ENCODE data around the gene B4GALNT4. TPM values are rescaled to one million over a fixed set of nuclear protein-coding genes. Genes with fewer than 3 reads are reported as not detected.

B4GALNT4 gene
- total and polyA plus RNA-seq, 2 experiments from 2014 or later: 2.3 to 16.5 TPM

- Histone ChIP-seq H3K79me2 (ENCODE audit: insufficient read depth) (no peaks in the 10 kb centered on the region), H3K9ac (no peak overlapping the region), H3F3A (ENCODE audit: insufficient read depth) (peaks cover 29% of the 10 kb centered on the region), H3K4me3 (no peak overlapping the region), H3K9me2 (ENCODE audit: insufficient read depth) (no peaks in the 10 kb centered on the region), H4K20me1 (ENCODE audit: insufficient read depth) (no peaks in the 10 kb centered on the region), H2AFZ (no peak overlapping the region), H3K27me3 (replicated peaks; ENCODE audit: insufficient read depth) (no peaks in the 10 kb centered on the region), H3K36me3 (ENCODE audit: low read depth) (no peaks in the 10 kb centered on the region), H3K4me2 (ENCODE audit: unreplicated experiment) (no peak overlapping the region), H3K9me3 (ENCODE audit: low read depth) (no peaks in the 10 kb centered on the region), H3K27ac (no peak overlapping the region), H3K4me1 (ENCODE audit: insufficient read depth) (peaks cover 30% of the 10 kb centered on the region)
- 76 to 81% methylated on average over 6 of the region's 6 CpGs for WGBS, 2 experiments (ENCODE audit: low coverage in 1 of 2, low lambda C conversion rate in 2 of 2, missing lambda C conversion rate in 2 of 2)
- in situ Hi-C loops (cut with MboI): no loop called here
- DNase-seq: no peak
- TF ChIP-seq EZH2 (IDR thresholded peaks at IDR 0.05; ENCODE audit: insufficient read depth, poor library complexity, severe bottlenecking) (no peak), EZH2phosphoT487 (IDR thresholded peaks at IDR 0.05; ENCODE audit: insufficient read depth, low read depth) (no peak)
Observed at GRCh38 chr11:356610-357009, 12.7 kb upstream of the B4GALNT4 start.

DNA sequence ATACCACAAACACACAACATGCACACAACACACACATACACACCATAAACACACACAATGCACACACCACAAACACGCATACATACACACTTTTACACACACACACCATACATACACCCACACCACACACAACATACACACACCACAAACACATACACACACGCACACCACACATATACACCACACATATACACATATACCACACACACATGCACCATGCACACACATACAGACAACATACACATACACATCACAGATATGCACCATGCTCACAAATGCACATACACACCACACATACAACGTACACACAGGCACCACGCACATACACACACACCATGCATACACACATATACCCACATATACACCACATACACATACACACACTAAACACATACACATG lies 11.7 kb upstream of the B4GALNT4 start:
- Histone ChIP-seq H2AFZ (no peak overlapping the region), H3F3A (ENCODE audit: insufficient read depth) (peaks cover 26% of the 10 kb centered on the region), H4K20me1 (ENCODE audit: insufficient read depth) (no peaks in the 10 kb centered on the region), H3K36me3 (ENCODE audit: low read depth) (no peaks in the 10 kb centered on the region), H3K9me2 (ENCODE audit: insufficient read depth) (no peaks in the 10 kb centered on the region), H3K9ac (no peak overlapping the region), H3K4me3 (no peak overlapping the region), H3K79me2 (ENCODE audit: insufficient read depth) (no peaks in the 10 kb centered on the region), H3K4me2 (ENCODE audit: unreplicated experiment) (no peak overlapping the region), H3K9me3 (ENCODE audit: low read depth) (no peaks in the 10 kb centered on the region), H3K4me1 (ENCODE audit: insufficient read depth) (peaks cover 30% of the 10 kb centered on the region), H3K27me3 (replicated peaks; ENCODE audit: insufficient read depth) (no peaks in the 10 kb centered on the region), H3K27ac (no peak overlapping the region)
- TF ChIP-seq EZH2 (IDR thresholded peaks at IDR 0.05; ENCODE audit: insufficient read depth, poor library complexity, severe bottlenecking) (no peak), EZH2phosphoT487 (IDR thresholded peaks at IDR 0.05; ENCODE audit: insufficient read depth, low read depth) (no peak)
- WGBS, 2 experiments (ENCODE audit: low coverage in 1 of 2, low lambda C conversion rate in 2 of 2, missing lambda C conversion rate in 2 of 2): 94 to 98% methylated on average over 4 of the region's 4 CpGs
- DNase-seq: no peak
- in situ Hi-C loops (cut with MboI): no loop called here

- TF ChIP-seq EZH2 (IDR thresholded peaks at IDR 0.05; ENCODE audit: insufficient read depth, poor library complexity, severe bottlenecking) (no peak), EZH2phosphoT487 (IDR thresholded peaks at IDR 0.05; ENCODE audit: insufficient read depth, low read depth) (no peak)
- Histone ChIP-seq H3K9me2 (ENCODE audit: insufficient read depth) (no peaks in the 10 kb centered on the region), H2AFZ (no peak overlapping the region), H3K27me3 (replicated peaks; ENCODE audit: insufficient read depth) (no peaks in the 10 kb centered on the region), H3K4me3 (no peak overlapping the region), H3K27ac (no peak overlapping the region), H4K20me1 (ENCODE audit: insufficient read depth) (no peaks in the 10 kb centered on the region), H3K9ac (no peak overlapping the region), H3K4me2 (ENCODE audit: unreplicated experiment) (no peak overlapping the region), H3K9me3 (ENCODE audit: low read depth) (no peaks in the 10 kb centered on the region), H3F3A (ENCODE audit: insufficient read depth) (peaks cover 21% of the 10 kb centered on the region), H3K4me1 (ENCODE audit: insufficient read depth) (peaks cover 24% of the 10 kb centered on the region), H3K79me2 (ENCODE audit: insufficient read depth) (no peaks in the 10 kb centered on the region), H3K36me3 (ENCODE audit: low read depth) (no peaks in the 10 kb centered on the region)
- WGBS, 2 experiments (ENCODE audit: low coverage in 1 of 2, low lambda C conversion rate in 2 of 2, missing lambda C conversion rate in 2 of 2): 60 to 63% methylated on average over 34 of the region's 34 CpGs
- DNase-seq: no peak
- in situ Hi-C loops (cut with MboI): no loop called here
Observed at GRCh38 chr11:358129-358800, 11.0 kb upstream of the B4GALNT4 start.

DNA sequence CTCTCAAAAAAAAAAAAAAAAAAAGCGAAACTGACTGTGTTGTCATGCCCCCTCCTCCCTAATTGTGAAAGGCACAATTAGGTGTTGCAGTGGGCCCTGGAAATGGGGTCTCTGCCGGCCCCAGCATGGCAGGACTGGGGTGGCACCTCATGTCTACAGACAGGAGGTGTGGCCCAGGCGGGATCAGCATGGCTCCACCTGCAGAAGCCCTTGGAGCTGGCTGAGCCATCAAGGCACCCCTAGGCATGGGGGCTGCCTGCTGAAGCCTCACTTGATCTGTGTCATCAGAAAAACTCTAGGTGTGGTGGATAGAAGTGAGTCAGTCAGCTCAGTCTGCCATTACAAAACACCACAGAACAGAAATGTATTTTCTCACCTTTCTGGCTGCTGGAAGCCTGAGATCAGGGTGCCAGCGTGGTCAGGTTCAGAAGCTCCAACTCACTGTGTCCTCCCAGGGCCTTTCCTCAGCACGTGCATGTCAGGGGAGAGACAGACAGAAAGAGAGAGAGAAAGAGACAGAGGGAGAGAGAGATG lies 10.1 kb upstream of the B4GALNT4 start:
- H3F3A ChIP-seq (ENCODE audit: insufficient read depth): peaks cover 13% of the 10 kb centered on the region
- no peak for DNase-seq
- no peak overlapping the region for H3K27ac ChIP-seq
- WGBS, 2 experiments (ENCODE audit: low coverage in 1 of 2, low lambda C conversion rate in 2 of 2, missing lambda C conversion rate in 2 of 2): 60 to 64% methylated on average over 5 of the region's 5 CpGs
- no peak overlapping the region for H3K4me2 ChIP-seq (ENCODE audit: unreplicated experiment)
- in situ Hi-C loops (cut with MboI): no loop called here
- H3K36me3 ChIP-seq (ENCODE audit: low read depth): no peaks in the 10 kb centered on the region
- no peaks in the 10 kb centered on the region for H3K79me2 ChIP-seq (ENCODE audit: insufficient read depth)
- H3K9me3 ChIP-seq (ENCODE audit: low read depth): no peaks in the 10 kb centered on the region
- no peak overlapping the region for H3K9ac ChIP-seq
- H3K4me3 ChIP-seq: no peak overlapping the region
- H3K27me3 ChIP-seq (replicated peaks; ENCODE audit: insufficient read depth): no peaks in the 10 kb centered on the region
- peaks cover 17% of the 10 kb centered on the region for H3K4me1 ChIP-seq (ENCODE audit: insufficient read depth)
- H3K9me2 ChIP-seq (ENCODE audit: insufficient read depth): no peaks in the 10 kb centered on the region
- no peak overlapping the region for H2AFZ ChIP-seq
- TF ChIP-seq EZH2 (IDR thresholded peaks at IDR 0.05; ENCODE audit: insufficient read depth, poor library complexity, severe bottlenecking): no peak
- H4K20me1 ChIP-seq (ENCODE audit: insufficient read depth): no peaks in the 10 kb centered on the region
